Parathyroid adenoma (tissue), 2 donors: ENCODE measurements around the gene PPP1R3E.
"Not testable (repeated sequence)": the region's sequence is repeated elsewhere in the genome, so short reads cannot be mapped to it uniquely, and the experiment has no call there.

Experiments
- H2AFZ ChIP-seq: fragments of 300-600 bp; sonication (generic); one replicate; pipeline ENCODE4 v1.7.0; 2017; ENCODE audit warnings: antibody characterized with exemption, mild to moderate bottlenecking
- H3K27ac ChIP-seq: fragments of 300-600 bp; sonication (generic); one replicate; pipeline ENCODE4 v1.7.0; 2017
- H3K27me3 ChIP-seq: fragments of 300-600 bp; sonication (generic); one replicate; pipeline ENCODE4 v1.7.0; 2017; ENCODE audit warnings: low read length; ENCODE audit not compliant: control insufficient read depth, insufficient read depth
- H3K36me3 ChIP-seq: fragments of 300-600 bp; sonication (generic); one replicate; pipeline ENCODE4 v1.7.0; 2017; ENCODE audit warnings: low read length; ENCODE audit not compliant: control insufficient read depth, insufficient read depth
- H3K4me1 ChIP-seq: fragments of 300-600 bp; sonication (generic); one replicate; pipeline ENCODE4 v1.7.0; 2017; ENCODE audit warnings: control low read depth
- H3K4me2 ChIP-seq: fragments of 300-600 bp; sonication (generic); one replicate; pipeline ENCODE4 v1.7.0; 2017; ENCODE audit warnings: low read length
- H3K4me3 ChIP-seq: fragments of 300-600 bp; sonication (generic); one replicate; pipeline ENCODE4 v1.7.0; 2017; ENCODE audit warnings: low read depth, low read length
- H3K79me2 ChIP-seq: fragments of 300-600 bp; sonication (generic); one replicate; pipeline ENCODE4 v1.7.0; 2017; ENCODE audit warnings: control low read depth
- H3K9ac ChIP-seq: fragments of 300-600 bp; sonication (generic); one replicate; pipeline ENCODE4 v1.7.0; 2017; ENCODE audit warnings: mild to moderate bottlenecking
- H3K9me3 ChIP-seq: fragments of 300-600 bp; sonication (generic); one replicate; pipeline ENCODE4 v1.7.0; 2017; ENCODE audit warnings: low read length; ENCODE audit not compliant: control insufficient read depth
- TF ChIP-seq, protein P1 (sequence below): fragments of 300-600 bp; sonication (generic); IDR thresholded peaks from one replicate; pipeline ENCODE4 v1.7.0; 2017; ENCODE audit warnings: antibody characterized with exemption, mild to moderate bottlenecking
- donor health status: primary hyperparathyroidism.

PPP1R3E gene

DNA sequence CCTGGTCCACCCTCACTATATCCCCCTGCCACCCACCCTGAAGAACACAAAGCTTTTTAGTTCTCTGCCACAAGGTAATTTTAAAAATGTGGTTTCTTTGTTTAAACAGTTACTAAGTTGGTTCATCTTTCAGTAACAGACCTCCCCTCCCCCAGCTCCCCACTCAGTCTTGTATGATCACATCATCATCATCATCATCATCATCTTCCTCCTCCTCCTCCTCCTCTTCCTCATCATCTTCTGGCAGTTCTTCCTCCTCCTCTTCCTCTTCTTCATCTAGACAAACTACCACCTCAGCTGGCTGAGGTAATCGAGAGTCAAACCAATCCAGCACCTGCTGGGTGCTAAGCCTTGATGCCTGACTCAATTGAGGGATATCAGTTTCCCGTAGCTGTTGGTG, 27.2 kb downstream of the PPP1R3E start:
- no peaks in the 10 kb centered on the region for H3K9me3 ChIP-seq
- no peaks in the 10 kb centered on the region for H3K27me3 ChIP-seq
- H3K4me2 ChIP-seq, result no peak overlapping the region
- H3K9ac ChIP-seq, result no peak overlapping the region
- H3K79me2 ChIP-seq, result peaks cover 7% of the 10 kb centered on the region
- H3K4me1 ChIP-seq, result no peaks in the 10 kb centered on the region
- TF ChIP-seq, protein P1, sequence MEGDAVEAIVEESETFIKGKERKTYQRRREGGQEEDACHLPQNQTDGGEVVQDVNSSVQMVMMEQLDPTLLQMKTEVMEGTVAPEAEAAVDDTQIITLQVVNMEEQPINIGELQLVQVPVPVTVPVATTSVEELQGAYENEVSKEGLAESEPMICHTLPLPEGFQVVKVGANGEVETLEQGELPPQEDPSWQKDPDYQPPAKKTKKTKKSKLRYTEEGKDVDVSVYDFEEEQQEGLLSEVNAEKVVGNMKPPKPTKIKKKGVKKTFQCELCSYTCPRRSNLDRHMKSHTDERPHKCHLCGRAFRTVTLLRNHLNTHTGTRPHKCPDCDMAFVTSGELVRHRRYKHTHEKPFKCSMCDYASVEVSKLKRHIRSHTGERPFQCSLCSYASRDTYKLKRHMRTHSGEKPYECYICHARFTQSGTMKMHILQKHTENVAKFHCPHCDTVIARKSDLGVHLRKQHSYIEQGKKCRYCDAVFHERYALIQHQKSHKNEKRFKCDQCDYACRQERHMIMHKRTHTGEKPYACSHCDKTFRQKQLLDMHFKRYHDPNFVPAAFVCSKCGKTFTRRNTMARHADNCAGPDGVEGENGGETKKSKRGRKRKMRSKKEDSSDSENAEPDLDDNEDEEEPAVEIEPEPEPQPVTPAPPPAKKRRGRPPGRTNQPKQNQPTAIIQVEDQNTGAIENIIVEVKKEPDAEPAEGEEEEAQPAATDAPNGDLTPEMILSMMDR, result no peak
- no peak overlapping the region for H3K27ac ChIP-seq
- H2AFZ ChIP-seq, result no peak overlapping the region
- H3K4me3 ChIP-seq, result no peak overlapping the region
- no peaks in the 10 kb centered on the region for H3K36me3 ChIP-seq

DNA sequence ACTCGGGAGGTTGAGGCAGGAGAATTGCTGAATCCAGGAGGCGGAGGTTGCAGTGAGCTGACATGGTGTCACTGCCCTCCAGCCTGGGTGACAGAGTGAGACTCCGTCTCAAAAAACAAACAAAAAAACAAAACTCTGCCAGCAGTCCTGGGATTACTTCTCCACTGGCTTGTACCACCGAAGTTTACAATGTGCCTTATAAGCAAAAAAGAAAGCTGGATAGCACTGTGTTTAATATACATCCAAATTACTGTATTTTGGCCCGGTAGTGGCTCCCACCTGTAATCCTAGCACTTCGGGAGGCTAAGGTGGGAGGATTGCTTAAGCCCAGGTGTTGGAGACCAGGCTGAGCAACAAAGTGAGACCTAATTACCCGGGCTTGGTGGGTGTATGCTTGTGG, 33.5 kb downstream of the PPP1R3E start:
- H3K36me3 ChIP-seq, result no peaks in the 10 kb centered on the region
- H3K4me1 ChIP-seq, result no peaks in the 10 kb centered on the region
- H3K9ac ChIP-seq, result no peak overlapping the region
- TF ChIP-seq, protein P1, result no peak
- peaks cover 2% of the 10 kb centered on the region for H3K79me2 ChIP-seq
- no peak overlapping the region for H3K27ac ChIP-seq
- no peak overlapping the region for H2AFZ ChIP-seq
- no peak overlapping the region for H3K4me3 ChIP-seq
- H3K4me2 ChIP-seq, result no peak overlapping the region
- H3K27me3 ChIP-seq, result no peaks in the 10 kb centered on the region
- H3K9me3 ChIP-seq, result no peaks in the 10 kb centered on the region

DNA sequence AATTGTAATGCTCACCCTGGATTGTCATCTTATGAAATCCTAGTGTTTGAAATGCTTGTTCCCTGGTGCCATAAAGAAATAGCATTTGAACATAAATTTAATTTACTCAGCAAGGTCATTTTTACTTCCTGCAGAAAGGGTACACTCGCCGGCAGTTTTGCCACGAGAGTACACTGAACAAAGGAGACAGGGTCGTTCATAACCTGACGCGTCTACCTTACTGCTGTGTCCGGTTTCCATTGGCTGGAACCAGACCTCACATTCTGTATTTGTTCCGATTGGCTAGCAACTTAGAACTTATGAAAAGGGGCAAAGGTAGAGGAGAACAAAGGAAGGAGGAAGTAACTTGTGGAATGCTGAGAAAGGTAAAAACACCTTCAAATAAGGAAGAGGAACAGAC, 41.8 kb downstream of the PPP1R3E start:
- H3K4me1 ChIP-seq, H3K4me3 ChIP-seq, H3K27ac ChIP-seq, H3K79me2 ChIP-seq, H3K9me3 ChIP-seq, H2AFZ ChIP-seq, H3K36me3 ChIP-seq, H3K27me3 ChIP-seq, H3K9ac ChIP-seq, H3K4me2 ChIP-seq: not testable (repeated sequence)

DNA sequence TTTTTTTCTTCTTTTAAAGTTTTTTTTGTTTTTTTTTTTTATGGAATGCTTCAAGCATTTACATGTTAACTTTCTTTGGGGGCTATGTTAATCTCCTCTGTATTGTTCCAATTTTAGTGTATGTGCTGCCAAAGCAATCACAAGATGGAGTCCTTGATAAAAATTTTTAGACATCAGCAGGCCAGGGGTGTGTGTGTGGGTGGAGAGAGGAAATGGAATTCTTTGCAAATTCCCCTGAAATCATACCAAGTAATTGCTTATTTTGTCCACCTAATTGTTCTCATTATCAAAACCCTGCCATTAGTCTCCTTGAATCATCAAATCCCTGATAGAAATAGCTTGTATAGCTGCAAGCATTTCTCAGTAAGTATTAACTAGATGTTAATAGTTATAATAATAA, 43.2 kb downstream of the PPP1R3E start:
- no peaks in the 10 kb centered on the region for H3K36me3 ChIP-seq

DNA sequence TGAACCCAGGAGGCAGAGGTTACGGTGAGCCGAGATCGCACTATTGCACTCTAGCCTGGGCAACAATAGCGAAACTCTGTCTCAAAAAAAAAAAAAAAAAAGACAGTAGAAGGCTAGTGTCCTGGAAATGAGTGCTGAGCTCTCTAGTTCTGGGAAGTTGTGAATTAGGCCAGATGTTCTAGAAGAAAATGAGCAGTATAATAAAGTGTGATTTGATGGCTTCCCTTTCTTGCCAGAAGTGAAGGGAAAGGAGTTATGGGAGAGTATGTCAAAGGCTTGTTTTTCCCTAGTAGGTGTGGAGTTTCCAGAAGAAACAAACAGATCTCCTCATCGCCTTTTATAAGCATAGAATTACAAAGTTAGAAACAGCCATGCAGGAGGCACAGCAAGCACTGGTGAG, 44.4 kb downstream of the PPP1R3E start:
- H3K27ac ChIP-seq, result no peak overlapping the region
- no peak overlapping the region for H2AFZ ChIP-seq
- TF ChIP-seq, protein P1, result no peak
- no peaks in the 10 kb centered on the region for H3K79me2 ChIP-seq
- no peaks in the 10 kb centered on the region for H3K9me3 ChIP-seq
- no peak overlapping the region for H3K4me2 ChIP-seq
- no peaks in the 10 kb centered on the region for H3K4me1 ChIP-seq
- no peak overlapping the region for H3K9ac ChIP-seq
- H3K36me3 ChIP-seq, result no peaks in the 10 kb centered on the region
- H3K27me3 ChIP-seq, result no peaks in the 10 kb centered on the region
- no peak overlapping the region for H3K4me3 ChIP-seq

More for the DNA sequence above, 43.2 kb downstream of the PPP1R3E start:
- Histone ChIP-seq H3K4me3 (no peak overlapping the region), H3K27ac (no peak overlapping the region), H3K4me2 (no peak overlapping the region), H3K27me3 (no peaks in the 10 kb centered on the region), H3K9me3 (no peaks in the 10 kb centered on the region), H3K79me2 (no peaks in the 10 kb centered on the region), H2AFZ (no peak overlapping the region), H3K9ac (no peak overlapping the region), H3K4me1 (no peaks in the 10 kb centered on the region)
- TF ChIP-seq, protein P1, result no peak
